ENCODE measurements around the gene ADAMTS17.

DNA sequence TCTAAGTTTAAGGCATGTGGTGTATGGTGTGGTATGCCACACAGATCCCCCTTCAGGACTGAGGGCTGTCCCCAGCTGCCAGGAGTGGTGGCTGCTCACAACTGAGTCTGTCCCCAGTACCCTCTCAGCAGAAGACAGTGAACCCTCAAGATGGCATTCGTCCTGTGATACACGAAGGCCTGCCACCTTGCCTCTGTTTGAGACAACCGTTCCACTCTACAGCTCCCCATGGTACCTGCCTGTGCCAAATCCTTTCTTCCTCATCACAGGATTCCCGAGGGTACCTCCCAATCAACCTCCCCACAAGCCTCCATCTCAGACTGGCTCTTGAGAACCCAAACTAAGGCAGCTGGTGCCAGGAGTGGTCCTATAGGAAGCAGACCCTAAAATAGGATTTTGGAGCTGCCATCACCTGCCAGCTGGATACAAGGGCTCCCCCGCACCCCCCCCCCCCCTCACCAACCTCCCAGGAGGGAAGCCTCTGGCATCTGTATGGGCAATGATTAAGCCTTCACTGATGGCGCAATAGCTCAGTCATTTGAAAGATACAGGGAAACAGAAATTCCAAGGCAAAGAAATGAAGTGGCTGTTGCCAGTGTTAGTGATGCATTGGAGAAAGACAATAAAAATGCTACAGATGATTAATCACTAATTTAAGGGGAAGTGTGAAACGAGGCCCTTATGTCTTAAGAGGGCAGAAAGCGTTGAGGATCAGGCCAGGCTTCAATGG lies 378.5 kb downstream of the ADAMTS17 start:
- TF ChIP-seq CTCF (IDR thresholded peaks at IDR 0.05) (no peak), FOXJ3 (CRISPR knock-in tag; IDR thresholded peaks at IDR 0.05; ENCODE audit: borderline replicate concordance) (no peak), TEAD4 (CRISPR knock-in tag; IDR thresholded peaks at IDR 0.05) (no peak), IRF2 (CRISPR knock-in tag; IDR thresholded peaks at IDR 0.05; ENCODE audit: borderline replicate concordance, low read depth) (no peak), NR2C2 (CRISPR knock-in tag; IDR thresholded peaks at IDR 0.05) (no peak), JUN (CRISPR knock-in tag; IDR thresholded peaks at IDR 0.05) (no peak), NR3C1 (CRISPR knock-in tag; conservative IDR thresholded peaks at IDR 0.05; ENCODE audit: low read depth) (no peak), ZMAT4 (CRISPR knock-in tag; IDR thresholded peaks at IDR 0.05) (no peak), NR1H2 (CRISPR knock-in tag; IDR thresholded peaks at IDR 0.05) (no peak), CREM (CRISPR knock-in tag; IDR thresholded peaks at IDR 0.05) (no peak)
- TF ChIP-seq, protein P1, sequence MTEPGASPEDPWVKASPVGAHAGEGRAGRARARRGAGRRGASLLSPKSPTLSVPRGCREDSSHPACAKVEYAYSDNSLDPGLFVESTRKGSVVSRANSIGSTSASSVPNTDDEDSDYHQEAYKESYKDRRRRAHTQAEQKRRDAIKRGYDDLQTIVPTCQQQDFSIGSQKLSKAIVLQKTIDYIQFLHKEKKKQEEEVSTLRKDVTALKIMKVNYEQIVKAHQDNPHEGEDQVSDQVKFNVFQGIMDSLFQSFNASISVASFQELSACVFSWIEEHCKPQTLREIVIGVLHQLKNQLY (CRISPR knock-in tag; IDR thresholded peaks at IDR 0.05), result no peak
- TF ChIP-seq, protein P2, sequence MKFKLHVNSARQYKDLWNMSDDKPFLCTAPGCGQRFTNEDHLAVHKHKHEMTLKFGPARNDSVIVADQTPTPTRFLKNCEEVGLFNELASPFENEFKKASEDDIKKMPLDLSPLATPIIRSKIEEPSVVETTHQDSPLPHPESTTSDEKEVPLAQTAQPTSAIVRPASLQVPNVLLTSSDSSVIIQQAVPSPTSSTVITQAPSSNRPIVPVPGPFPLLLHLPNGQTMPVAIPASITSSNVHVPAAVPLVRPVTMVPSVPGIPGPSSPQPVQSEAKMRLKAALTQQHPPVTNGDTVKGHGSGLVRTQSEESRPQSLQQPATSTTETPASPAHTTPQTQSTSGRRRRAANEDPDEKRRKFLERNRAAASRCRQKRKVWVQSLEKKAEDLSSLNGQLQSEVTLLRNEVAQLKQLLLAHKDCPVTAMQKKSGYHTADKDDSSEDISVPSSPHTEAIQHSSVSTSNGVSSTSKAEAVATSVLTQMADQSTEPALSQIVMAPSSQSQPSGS (CRISPR knock-in tag; IDR thresholded peaks at IDR 0.05; ENCODE audit: borderline replicate concordance, low read depth), result no peak
